K562 treated with DMSO at 1 percent for 48 hours (cell line): ENCODE data around the gene CD302. TPM values are rescaled to one million over a fixed set of nuclear protein-coding genes. Genes with fewer than 3 reads are reported as not detected.

Experiments used
- total RNA-seq: library from RNA; unstranded; fragments of 300-600 nt; gene quantifications from 2 replicates; pipeline ENCODE4 v1.2.3, GENCODE V29; 2022; ENCODE audit warnings: low replicate concordance; ENCODE audit errors: extremely low read depth

The CD302 gene, protein sequence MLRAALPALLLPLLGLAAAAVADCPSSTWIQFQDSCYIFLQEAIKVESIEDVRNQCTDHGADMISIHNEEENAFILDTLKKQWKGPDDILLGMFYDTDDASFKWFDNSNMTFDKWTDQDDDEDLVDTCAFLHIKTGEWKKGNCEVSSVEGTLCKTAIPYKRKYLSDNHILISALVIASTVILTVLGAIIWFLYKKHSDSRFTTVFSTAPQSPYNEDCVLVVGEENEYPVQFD
- total RNA-seq, result not detected in 2 replicates

GRCh38 chr2:159797543-159798375 lies at the start of gene CD302:
Gene CD302 (minus strand): TSS chr2:159798208. CDS start chr2:159798198, 10 bp downstream.

Other genes starting within 250 kb of the CD302 start
- gene BAZ2B, start 181.7 kb downstream of the CD302 start, total RNA-seq, result not detected in 2 replicates
- gene MARCHF7, start 85.7 kb downstream of the CD302 start, total RNA-seq, result not detected in 2 replicates
- gene LY75, start 106.5 kb upstream of the CD302 start, total RNA-seq, result not detected in 2 replicates